Mucosa of descending colon (tissue), 3 donors: ENCODE results near the gene CCR6. TPM values are rescaled to one million over a fixed set of nuclear protein-coding genes. Genes with fewer than 3 reads are reported as not detected.

Source experiments
- ATAC-seq: fragments of 200-7000 bp; cut with Tn5 transposase; one replicate; pipeline ENCODE4 v1.9.1; 2020; ENCODE audit warnings: mild to moderate bottlenecking, moderate library complexity
- DNase-seq, 3 donors: peaks; one replicate each; pipeline ENCODE4 v3.0.0-alpha.2; 2020
- H3K36me3 ChIP-seq: fragments of 200-600 bp; one replicate; pipeline ENCODE4 v1.8.0; 2021; ENCODE audit warnings: low read depth, mild to moderate bottlenecking
- H3K4me1 ChIP-seq: fragments of 200-600 bp; one replicate; pipeline ENCODE4 v1.8.0; 2021; ENCODE audit warnings: low read depth, mild to moderate bottlenecking
- H3K4me3 ChIP-seq: fragments of 200-600 bp; one replicate; pipeline ENCODE4 v1.8.0; 2021; ENCODE audit warnings: mild to moderate bottlenecking
- H3K9me3 ChIP-seq: fragments of 200-600 bp; one replicate; pipeline ENCODE4 v1.8.0; 2021; ENCODE audit warnings: mild to moderate bottlenecking
- CTCF ChIP-seq: fragments of 200-600 bp; IDR thresholded peaks from one replicate; pipeline ENCODE4 v1.8.0; 2022; ENCODE audit warnings: antibody characterized with exemption, mild to moderate bottlenecking
- intact Hi-C, 2 donors: fragments of 100-400 bp; cut with DNase I in 1 of 2; cut with micrococcal nuclease in 1 of 2; formaldehyde crosslinking; loops; one replicate each; pipeline versions ENCODE4 v1.11.0 to v1.11.1; 2022; cut with DNase I, micrococcal nuclease
- total RNA-seq, 3 donors: library from RNA; stranded (reverse); fragmentation: NEBNext Ultra II Directional in 2 of 3; extraction: Animal tissue kit (Norgen Biotek cat#: 25700) in 2 of 3; gene quantifications; one replicate each; pipeline versions ENCODE4 v1.2.1 to v1.2.4, GENCODE V29; 2021 to 2023
- donor health status: DM: no; HTN: no; CAD: no; lungs with moderate emphysema.
- donor health status: DM: no; HTN: no; CAD: no.
- donor health status: DM: no; HTN: yes; CAD: no.

CCR6 gene
- total RNA-seq, 3 donors from 2014 or later = 0.17 to 0.43 TPM; not detected in 1

DNA sequence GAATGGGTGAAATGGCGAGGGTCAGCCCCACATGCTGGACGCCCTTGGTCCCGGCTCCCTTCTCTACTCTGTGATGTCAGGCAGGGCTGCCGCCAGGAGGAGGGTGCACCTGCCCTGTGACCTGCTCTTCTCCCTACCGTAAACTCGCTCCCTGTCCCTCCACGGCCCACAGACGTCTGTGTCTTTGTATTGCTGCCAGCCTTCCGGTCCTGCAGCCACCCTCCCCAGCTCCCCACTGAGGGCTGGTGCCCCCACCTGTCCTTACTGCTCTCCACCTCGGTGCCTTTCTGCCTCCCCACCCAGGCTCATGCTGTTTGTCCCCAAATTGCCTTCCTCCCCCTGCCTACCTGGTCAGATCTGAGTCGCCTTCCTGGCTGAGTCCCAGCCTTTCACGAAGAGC, 4.1 kb upstream of the CCR6 start:
- TF ChIP-seq CTCF = no peak
- intact Hi-C loops = no loop called here
- Histone ChIP-seq H3K36me3 (no peaks in the 10 kb centered on the region), H3K9me3 (no peaks in the 10 kb centered on the region), H3K4me3 (no peak overlapping the region), H3K4me1 (peaks cover 13% of the 10 kb centered on the region)
- ATAC-seq = no peak
- DNase-seq = no peak

DNA sequence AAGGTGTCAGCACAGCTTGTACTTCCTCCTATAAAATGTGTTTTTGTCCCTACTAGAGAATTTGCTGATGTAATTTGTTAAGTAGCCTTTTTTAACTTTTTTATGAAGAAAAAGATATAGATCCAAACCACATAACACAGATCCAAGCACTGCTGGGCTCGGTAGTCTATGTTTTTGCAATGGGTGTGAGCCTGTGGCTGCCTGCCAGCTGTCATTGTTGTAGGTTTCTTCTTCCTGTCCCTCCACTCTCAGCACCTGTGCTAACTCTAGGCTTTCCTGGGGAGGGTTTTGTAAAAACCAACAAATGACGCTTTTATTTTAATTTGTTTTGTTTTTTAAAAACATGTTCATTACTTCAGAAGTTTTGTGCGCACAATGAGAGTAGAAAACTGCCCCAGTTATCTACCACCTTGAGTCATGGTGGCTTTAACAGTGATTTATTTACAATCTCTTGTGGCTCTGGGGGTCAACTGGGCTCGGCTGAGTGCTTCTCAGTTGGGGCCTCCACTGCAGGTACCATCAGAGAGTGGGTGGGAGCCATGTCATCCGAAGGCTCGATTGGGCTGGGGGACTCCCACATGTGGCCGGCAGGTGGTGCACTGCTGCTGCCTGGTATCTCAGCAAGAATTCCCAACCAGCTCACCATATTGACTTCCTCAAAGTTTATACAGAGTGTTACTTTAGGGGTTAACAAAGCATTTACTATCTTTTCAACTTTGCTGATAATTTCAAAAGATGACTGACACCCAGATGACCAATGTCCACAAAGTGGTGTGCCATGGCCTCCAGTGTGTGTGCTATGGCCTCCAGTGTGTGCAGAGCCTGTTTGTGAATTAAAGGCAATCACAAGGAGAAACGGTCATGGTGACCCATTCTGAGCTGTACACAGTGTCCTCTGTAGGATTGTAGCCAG, 3.0 kb upstream of the CCR6 start:
- no peak for TF ChIP-seq CTCF
- H3K4me1 ChIP-seq = peaks cover 13% of the 10 kb centered on the region
- DNase-seq (peak in 2 of 3 donors; percentile 60 to 74), ATAC-seq (peak; percentile 68)
- no peak overlapping the region for H3K4me3 ChIP-seq
- H3K9me3 ChIP-seq = no peaks in the 10 kb centered on the region
- intact Hi-C loops = no loop called here
- H3K36me3 ChIP-seq = no peaks in the 10 kb centered on the region

DNA sequence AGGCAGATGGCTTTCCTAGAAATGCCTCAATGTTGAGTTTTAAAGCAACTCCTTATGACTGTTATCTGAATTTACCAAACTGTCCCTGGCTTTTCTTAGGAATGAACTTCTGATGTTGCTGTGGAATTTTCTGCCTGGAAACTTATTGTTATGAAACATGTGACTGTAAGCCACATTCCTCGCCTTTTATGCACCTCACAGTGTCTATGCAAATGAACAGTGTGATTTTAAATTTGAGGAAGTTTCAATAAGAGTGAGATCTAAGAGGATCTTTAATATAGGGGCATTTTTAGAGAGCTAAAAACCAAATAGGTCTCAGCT, 2.4 kb upstream of the CCR6 start:
- no peak for ATAC-seq
- H3K9me3 ChIP-seq = no peaks in the 10 kb centered on the region
- peaks cover 13% of the 10 kb centered on the region for H3K4me1 ChIP-seq
- intact Hi-C loops = no loop called here
- no peak for TF ChIP-seq CTCF
- no peak overlapping the region for H3K4me3 ChIP-seq
- no peaks in the 10 kb centered on the region for H3K36me3 ChIP-seq
- DNase-seq = no peak

- H3K4me1 ChIP-seq = peaks cover 13% of the 10 kb centered on the region
- DNase-seq = no peak
- H3K9me3 ChIP-seq = no peaks in the 10 kb centered on the region
- no peak overlapping the region for H3K4me3 ChIP-seq
- TF ChIP-seq CTCF = no peak
- ATAC-seq = no peak
- no peaks in the 10 kb centered on the region for H3K36me3 ChIP-seq
- intact Hi-C loops = no loop called here
These were observed 1.5 kb upstream of the CCR6 start for GRCh38 chr6:167121335-167121841.

- Histone ChIP-seq H3K4me1 (peaks cover 13% of the 10 kb centered on the region), H3K36me3 (no peaks in the 10 kb centered on the region), H3K4me3 (no peak overlapping the region), H3K9me3 (no peaks in the 10 kb centered on the region)
- ATAC-seq = peak; percentile 10
- intact Hi-C loops = no loop called here
- TF ChIP-seq CTCF = no peak
- DNase-seq = no peak
These were observed 662 bp upstream of the CCR6 start for GRCh38 chr6:167122041-167122826.
